ENCODE data around the gene CEP85.

DNA sequence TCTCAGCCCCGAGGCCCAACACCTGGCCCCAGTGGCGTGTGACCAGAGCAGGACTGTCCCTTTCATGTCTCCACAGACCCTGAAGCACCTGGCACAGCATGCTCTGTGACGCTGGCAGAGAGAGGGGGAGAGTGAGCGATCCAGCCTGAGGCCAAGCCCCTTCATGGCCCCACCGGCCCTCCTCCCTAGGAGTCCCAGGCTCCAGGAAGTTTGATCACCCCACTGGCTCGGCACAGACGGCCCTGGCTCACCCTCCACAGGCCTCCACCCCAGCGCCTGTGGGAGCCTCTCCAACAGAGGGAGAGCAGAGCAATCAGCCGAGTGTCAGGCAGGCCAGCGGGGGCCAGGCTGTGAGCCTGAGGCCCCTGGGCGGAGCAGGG lies 56.9 kb downstream of the CEP85 start:
- TF ChIP-seq, protein P1, sequence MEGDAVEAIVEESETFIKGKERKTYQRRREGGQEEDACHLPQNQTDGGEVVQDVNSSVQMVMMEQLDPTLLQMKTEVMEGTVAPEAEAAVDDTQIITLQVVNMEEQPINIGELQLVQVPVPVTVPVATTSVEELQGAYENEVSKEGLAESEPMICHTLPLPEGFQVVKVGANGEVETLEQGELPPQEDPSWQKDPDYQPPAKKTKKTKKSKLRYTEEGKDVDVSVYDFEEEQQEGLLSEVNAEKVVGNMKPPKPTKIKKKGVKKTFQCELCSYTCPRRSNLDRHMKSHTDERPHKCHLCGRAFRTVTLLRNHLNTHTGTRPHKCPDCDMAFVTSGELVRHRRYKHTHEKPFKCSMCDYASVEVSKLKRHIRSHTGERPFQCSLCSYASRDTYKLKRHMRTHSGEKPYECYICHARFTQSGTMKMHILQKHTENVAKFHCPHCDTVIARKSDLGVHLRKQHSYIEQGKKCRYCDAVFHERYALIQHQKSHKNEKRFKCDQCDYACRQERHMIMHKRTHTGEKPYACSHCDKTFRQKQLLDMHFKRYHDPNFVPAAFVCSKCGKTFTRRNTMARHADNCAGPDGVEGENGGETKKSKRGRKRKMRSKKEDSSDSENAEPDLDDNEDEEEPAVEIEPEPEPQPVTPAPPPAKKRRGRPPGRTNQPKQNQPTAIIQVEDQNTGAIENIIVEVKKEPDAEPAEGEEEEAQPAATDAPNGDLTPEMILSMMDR (IDR thresholded peaks at IDR 0.05) = no peak
- no peak for TF ChIP-seq POLR2AphosphoS5 (IDR thresholded peaks at IDR 0.05; ENCODE audit: low read depth, low read length)
- TF ChIP-seq, protein P2, sequence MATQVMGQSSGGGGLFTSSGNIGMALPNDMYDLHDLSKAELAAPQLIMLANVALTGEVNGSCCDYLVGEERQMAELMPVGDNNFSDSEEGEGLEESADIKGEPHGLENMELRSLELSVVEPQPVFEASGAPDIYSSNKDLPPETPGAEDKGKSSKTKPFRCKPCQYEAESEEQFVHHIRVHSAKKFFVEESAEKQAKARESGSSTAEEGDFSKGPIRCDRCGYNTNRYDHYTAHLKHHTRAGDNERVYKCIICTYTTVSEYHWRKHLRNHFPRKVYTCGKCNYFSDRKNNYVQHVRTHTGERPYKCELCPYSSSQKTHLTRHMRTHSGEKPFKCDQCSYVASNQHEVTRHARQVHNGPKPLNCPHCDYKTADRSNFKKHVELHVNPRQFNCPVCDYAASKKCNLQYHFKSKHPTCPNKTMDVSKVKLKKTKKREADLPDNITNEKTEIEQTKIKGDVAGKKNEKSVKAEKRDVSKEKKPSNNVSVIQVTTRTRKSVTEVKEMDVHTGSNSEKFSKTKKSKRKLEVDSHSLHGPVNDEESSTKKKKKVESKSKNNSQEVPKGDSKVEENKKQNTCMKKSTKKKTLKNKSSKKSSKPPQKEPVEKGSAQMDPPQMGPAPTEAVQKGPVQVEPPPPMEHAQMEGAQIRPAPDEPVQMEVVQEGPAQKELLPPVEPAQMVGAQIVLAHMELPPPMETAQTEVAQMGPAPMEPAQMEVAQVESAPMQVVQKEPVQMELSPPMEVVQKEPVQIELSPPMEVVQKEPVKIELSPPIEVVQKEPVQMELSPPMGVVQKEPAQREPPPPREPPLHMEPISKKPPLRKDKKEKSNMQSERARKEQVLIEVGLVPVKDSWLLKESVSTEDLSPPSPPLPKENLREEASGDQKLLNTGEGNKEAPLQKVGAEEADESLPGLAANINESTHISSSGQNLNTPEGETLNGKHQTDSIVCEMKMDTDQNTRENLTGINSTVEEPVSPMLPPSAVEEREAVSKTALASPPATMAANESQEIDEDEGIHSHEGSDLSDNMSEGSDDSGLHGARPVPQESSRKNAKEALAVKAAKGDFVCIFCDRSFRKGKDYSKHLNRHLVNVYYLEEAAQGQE (IDR thresholded peaks at IDR 0.05; ENCODE audit: insufficient read depth in 1 of 2, low read depth in 2 of 2, low read length in 1 of 2) = no peak

Data from Panc1 (cell line).